Fibroblast of pulmonary artery (primary cell): Measurements from ENCODE around the gene MSH2.
A peak's percentile ranks its signal among the peaks of the same experiment; 100 is the strongest.

Experiments used
- DNase-seq: peaks from one replicate; pipeline ENCODE4 v3.0.0-alpha.2; 2010; ENCODE audit warnings: low read depth
- H3K4me3 ChIP-seq: replicated peaks from 2 replicates; pipeline ENCODE4 v1.5.1; 2011; ENCODE audit warnings: low read depth, mild to moderate bottlenecking, control low read depth, low read length, moderate library complexity
- CTCF ChIP-seq: IDR thresholded peaks from 2 replicates; pipeline ENCODE4 v1.5.1; 2011; ENCODE audit warnings: mild to moderate bottlenecking, control low read depth, low read length, inconsistent platforms; ENCODE audit errors: missing control alignments

The MSH2 gene

GRCh38 chr2:47402805-47403608 lies at the start of gene MSH2:
Gene MSH2, plus strand, starts transcription at chr2:47403156. Its CDS starts 36 bp downstream, at chr2:47403192.
- peak; percentile 92 for DNase-seq
- peak within 1 kb of the TSS; percentile 87 for H3K4me3 ChIP-seq
- no peak for TF ChIP-seq CTCF

GRCh38 chr2:47354013-47354847 lies 48.7 kb upstream of the MSH2 start:
- no peak overlapping the region for H3K4me3 ChIP-seq
- no peak for TF ChIP-seq CTCF
- DNase-seq: peak; percentile 41

GRCh38 chr2:47354848-47355204 lies 48.1 kb upstream of the MSH2 start:
- no peak overlapping the region for H3K4me3 ChIP-seq
- no peak for DNase-seq
- no peak for TF ChIP-seq CTCF

- no peak overlapping the region for H3K4me3 ChIP-seq
- peak; percentile 65 for DNase-seq
- TF ChIP-seq CTCF: no peak
Measured at GRCh38 chr2:47357483-47357882, 45.5 kb upstream of the MSH2 start.

GRCh38 chr2:47359375-47359868 lies 43.5 kb upstream of the MSH2 start:
- no peak overlapping the region for H3K4me3 ChIP-seq
- DNase-seq: no peak
- TF ChIP-seq CTCF: no peak

- no peak overlapping the region for H3K4me3 ChIP-seq
- TF ChIP-seq CTCF: no peak
- no peak for DNase-seq
Measured at GRCh38 chr2:47360283-47360682, 42.7 kb upstream of the MSH2 start.
